Stomach (tissue), 9 donors: ENCODE measurements around the gene DENND2D. TPM values are rescaled to one million over a fixed set of nuclear protein-coding genes. Genes with fewer than 3 reads are reported as not detected.

Experiments
- DNase-seq, 2 donors: peaks; one replicate each; pipeline versions ENCODE4 v3.0.0 to v3.0.0-alpha.2; 2013 to 2019
- H3K27ac ChIP-seq, 5 donors: fragments of 200-600 bp in 4 of 5; sonication (generic) in 4 of 5; one replicate each; pipeline ENCODE4 v1.5.1; 2013 to 2019; ENCODE audit warnings: mild to moderate bottlenecking in 1 of 5, moderate library complexity in 1 of 5
- H3K27me3 ChIP-seq, 3 donors: fragments of 200-600 bp; sonication (generic); one replicate each; pipeline ENCODE4 v1.5.1; 2017 to 2019; ENCODE audit warnings: mixed run types in 1 of 3
- H3K36me3 ChIP-seq, 4 donors: fragments of 200-600 bp; sonication (generic); 1 replicate in 3 of 4; 2 replicates in 1 of 4; pipeline ENCODE4 v1.5.1; 2016 to 2019
- H3K4me1 ChIP-seq, 4 donors: fragments of 200-600 bp; sonication (generic); one replicate each; pipeline ENCODE4 v1.5.1; 2016 to 2019
- H3K4me3 ChIP-seq, 4 donors: fragments of 200-600 bp; sonication (generic) in 3 of 4; one replicate each; pipeline ENCODE4 v1.5.1; 2016 to 2019; ENCODE audit warnings: mild to moderate bottlenecking in 1 of 4
- H3K9me3 ChIP-seq, 4 donors: fragments of 200-600 bp; sonication (generic); one replicate each; pipeline ENCODE4 v1.5.1; 2016 to 2019
- EP300 ChIP-seq: sonication (generic); formaldehyde crosslinking; IDR thresholded peaks from one replicate; pipeline ENCODE4 v1.6.1; 2017; ENCODE audit warnings: antibody characterized with exemption
- POLR2A ChIP-seq, 4 donors: fragments of 450-650 bp; IDR thresholded peaks; one replicate each; pipeline ENCODE4 v1.6.1; 2016; ENCODE audit warnings: antibody characterized with exemption in 4 of 4, control low read depth in 2 of 4, mild to moderate bottlenecking in 1 of 4, moderate library complexity in 1 of 4
- POLR2AphosphoS5 ChIP-seq, 3 donors: sonication (generic); formaldehyde crosslinking; IDR thresholded peaks; one replicate each; pipeline ENCODE4 v1.6.1; 2016; ENCODE audit warnings: antibody characterized with exemption in 3 of 3
- WGBS, 5 donors: extraction: QIAGEN DNeasy Blood & Tissue Kit in 3 of 5; methylation state at CpG; one replicate each; pipeline versions ENCODE4 v1.1.5 to v1.1.7; 2013 to 2018; 5-methylcytosine and 5-hydroxymethylcytosine counted together
- intact Hi-C: fragments of 100-400 bp; cut with DNase I; formaldehyde crosslinking; loops from one replicate; pipeline ENCODE4 v1.15.1; 2023; ENCODE audit warnings: low total_unique reads
- polyA plus RNA-seq, 3 donors: library from polyadenylated mRNA; stranded (reverse); fragments of 200-250 nt; gene quantifications; one replicate each; pipeline ENCODE4 v1.2.3, GENCODE V29; 2013
- total RNA-seq, 5 donors: library from RNA; depleted of rRNA; stranded (reverse); fragments of >200 nt; gene quantifications; one replicate each; pipeline versions ENCODE4 v1.1.0 to v1.2.3, GENCODE V29; 2014 to 2016
- TF ChIP-seq, protein P1 (sequence below), 7 experiments: fragments of 450-650 bp in 4 of 7; fragments of 200-600 bp in 3 of 7; sonication (generic) in 3 of 7; IDR thresholded peaks; one replicate each; pipeline ENCODE4 v1.5.1; 2016 to 2019; ENCODE audit warnings: antibody characterized with exemption in 7 of 7, control low read depth in 2 of 7, mild to moderate bottlenecking in 1 of 7
- donor health status: healthy with polysubstance abuse.
- donor health status: Bipolar disorder and iron deficiency.
- donor health status: healthy.

The DENND2D gene
- total and polyA plus RNA-seq, 8 donors = 24.6 to 121 (median 39.5) TPM

- DNase-seq = no peak
- Histone ChIP-seq H3K27ac (no peak overlapping the region), H3K27me3 (peaks cover 0 to 4% (median 0%) of the 10 kb centered on the region in 3 donors), H3K4me3 (no peak overlapping the region), H3K4me1 (peaks cover 6 to 24% (median 9%) of the 10 kb centered on the region in 4 donors), H3K36me3 (no peaks in the 10 kb centered on the region), H3K9me3 (no peaks in the 10 kb centered on the region)
- intact Hi-C loops = no loop called here
- TF ChIP-seq EP300 (no peak), POLR2AphosphoS5 (IDR thresholded peaks at IDR 0.05) (no peak), POLR2A (IDR thresholded peaks at IDR 0.05) (no peak)
- TF ChIP-seq, protein P1, sequence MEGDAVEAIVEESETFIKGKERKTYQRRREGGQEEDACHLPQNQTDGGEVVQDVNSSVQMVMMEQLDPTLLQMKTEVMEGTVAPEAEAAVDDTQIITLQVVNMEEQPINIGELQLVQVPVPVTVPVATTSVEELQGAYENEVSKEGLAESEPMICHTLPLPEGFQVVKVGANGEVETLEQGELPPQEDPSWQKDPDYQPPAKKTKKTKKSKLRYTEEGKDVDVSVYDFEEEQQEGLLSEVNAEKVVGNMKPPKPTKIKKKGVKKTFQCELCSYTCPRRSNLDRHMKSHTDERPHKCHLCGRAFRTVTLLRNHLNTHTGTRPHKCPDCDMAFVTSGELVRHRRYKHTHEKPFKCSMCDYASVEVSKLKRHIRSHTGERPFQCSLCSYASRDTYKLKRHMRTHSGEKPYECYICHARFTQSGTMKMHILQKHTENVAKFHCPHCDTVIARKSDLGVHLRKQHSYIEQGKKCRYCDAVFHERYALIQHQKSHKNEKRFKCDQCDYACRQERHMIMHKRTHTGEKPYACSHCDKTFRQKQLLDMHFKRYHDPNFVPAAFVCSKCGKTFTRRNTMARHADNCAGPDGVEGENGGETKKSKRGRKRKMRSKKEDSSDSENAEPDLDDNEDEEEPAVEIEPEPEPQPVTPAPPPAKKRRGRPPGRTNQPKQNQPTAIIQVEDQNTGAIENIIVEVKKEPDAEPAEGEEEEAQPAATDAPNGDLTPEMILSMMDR (IDR thresholded peaks at IDR 0.05) = no peak
- 78 to 92% (median 86%) methylated on average over 4 of the region's 4 CpGs for WGBS, 5 donors
Measured at GRCh38 chr1:111209622-111210021, 9.2 kb upstream of the DENND2D start.

DNA sequence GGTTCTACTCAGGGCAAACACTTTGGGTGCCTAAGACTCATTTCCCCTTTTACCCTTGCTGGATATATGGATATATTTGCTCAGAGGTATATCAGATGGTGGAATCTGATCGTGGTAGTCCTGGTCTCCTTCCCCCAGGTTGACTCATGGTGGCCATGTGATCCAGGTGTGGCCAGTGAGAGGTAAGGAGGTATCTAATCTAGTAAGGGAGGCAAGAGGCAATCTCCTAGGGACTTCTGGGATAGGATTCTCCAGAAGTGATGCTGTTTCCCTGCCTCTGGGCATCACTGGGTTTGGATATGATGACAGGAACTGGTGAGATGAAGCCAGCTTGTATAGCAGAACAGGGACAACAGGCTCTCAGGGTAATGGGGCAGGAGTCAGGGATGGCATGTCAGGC is 8.5 kb upstream of the DENND2D start:
- H3K27ac ChIP-seq = no peak overlapping the region
- peaks cover 9 to 28% (median 15%) of the 10 kb centered on the region in 4 donors for H3K4me1 ChIP-seq
- no peaks in the 10 kb centered on the region for H3K9me3 ChIP-seq
- no peak overlapping the region for H3K4me3 ChIP-seq
- H3K27me3 ChIP-seq = peaks cover 0 to 11% (median 0%) of the 10 kb centered on the region in 3 donors
- H3K36me3 ChIP-seq = no peaks in the 10 kb centered on the region
- no peak for DNase-seq
- TF ChIP-seq POLR2A (IDR thresholded peaks at IDR 0.05) (no peak), EP300 (no peak), POLR2AphosphoS5 (IDR thresholded peaks at IDR 0.05) (no peak)
- TF ChIP-seq, protein P1 (IDR thresholded peaks at IDR 0.05) = no peak
- intact Hi-C loops = no loop called here
- 20 to 50% (median 31%) methylated on average over 1 of the region's 1 CpG for WGBS, 5 donors

DNA sequence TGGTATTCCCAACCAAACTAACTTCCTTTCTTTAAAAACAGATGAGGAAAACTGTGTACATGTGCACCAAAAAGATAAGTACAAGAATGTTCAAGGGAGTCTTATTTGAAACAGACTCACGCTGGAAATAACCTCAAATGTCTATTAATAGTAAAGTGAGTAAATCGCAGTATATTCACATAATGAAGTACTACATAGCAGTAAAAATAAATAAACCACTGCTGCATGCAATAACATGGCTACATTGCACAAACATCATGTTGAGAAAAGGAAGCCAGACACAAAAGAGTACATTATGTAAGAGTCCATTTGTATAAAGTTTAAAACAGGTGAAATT is 5.2 kb upstream of the DENND2D start:
- Histone ChIP-seq H3K4me3 (no peak overlapping the region), H3K27ac (peak overlapping the region in 2 of 5 donors; percentile 92 to 97), H3K9me3 (no peaks in the 10 kb centered on the region), H3K4me1 (peaks cover 30 to 50% (median 43%) of the 10 kb centered on the region in 4 donors), H3K27me3 (peaks cover 0 to 21% (median 0%) of the 10 kb centered on the region in 3 donors), H3K36me3 (no peaks in the 10 kb centered on the region)
- 44 to 63% (median 54%) methylated on average over 2 of the region's 2 CpGs for WGBS, 5 donors
- intact Hi-C loops = no loop called here
- TF ChIP-seq, protein P1 (IDR thresholded peaks at IDR 0.05) = no peak
- no peak for TF ChIP-seq POLR2AphosphoS5 (IDR thresholded peaks at IDR 0.05)
- no peak for DNase-seq

DNA sequence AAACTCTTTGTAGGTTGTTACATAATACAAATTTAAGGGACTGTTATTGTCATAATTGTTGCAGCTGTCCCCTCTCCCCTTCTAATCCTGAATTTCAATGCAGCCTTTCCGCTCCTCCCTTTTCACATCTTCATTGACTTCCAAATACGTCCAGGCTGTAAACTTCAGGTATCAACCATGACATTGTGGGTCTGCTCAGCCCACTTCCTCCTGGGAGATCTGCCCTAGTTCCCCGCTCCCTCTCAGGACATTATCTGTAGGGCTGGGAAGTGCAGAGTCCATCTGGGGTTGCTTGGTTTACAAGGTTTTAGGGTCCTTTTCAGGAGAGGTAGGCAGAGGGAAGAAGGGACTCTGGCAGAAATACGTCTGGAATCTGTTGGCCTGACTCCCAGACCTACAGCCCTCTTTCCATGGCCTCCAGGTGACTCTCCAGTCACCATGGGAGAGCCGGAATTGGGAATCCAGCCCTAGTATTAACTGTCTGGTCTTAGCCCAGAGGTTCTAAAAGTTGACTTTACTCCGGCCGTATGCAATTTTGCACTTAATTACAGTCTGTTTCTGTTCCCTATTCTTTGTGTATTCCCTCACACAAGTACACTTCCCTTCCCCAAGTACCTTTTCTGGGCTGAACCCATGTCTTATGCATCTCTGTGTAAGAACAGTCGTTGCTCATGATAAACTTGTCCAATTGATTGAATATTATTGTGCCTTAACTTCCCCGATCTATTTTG is 4.7 kb upstream of the DENND2D start:
- peak overlapping the region in 1 of 4 donors; percentile 69 for H3K4me3 ChIP-seq
- peak overlapping the region; percentile 92 to 97 (median 96) for H3K27ac ChIP-seq
- H3K4me1 ChIP-seq = peaks cover 34 to 56% (median 49%) of the 10 kb centered on the region in 4 donors
- H3K9me3 ChIP-seq = no peaks in the 10 kb centered on the region
- no peak for TF ChIP-seq POLR2A (IDR thresholded peaks at IDR 0.05)
- TF ChIP-seq EP300 = no peak
- TF ChIP-seq POLR2AphosphoS5 (IDR thresholded peaks at IDR 0.05) = no peak
- WGBS, 5 donors = 55 to 66% (median 60%) methylated on average over 9 of the region's 9 CpGs
- no peaks in the 10 kb centered on the region for H3K36me3 ChIP-seq
- DNase-seq = no peak
- intact Hi-C loops = no loop called here
- H3K27me3 ChIP-seq = peaks cover 0 to 21% (median 0%) of the 10 kb centered on the region in 3 donors
